GM18498 (cell line): ENCODE measurements around the gene TNFRSF11A.
A peak's percentile ranks its signal among the peaks of the same experiment; 100 is the strongest.

Experiments used
- ATAC-seq: cut with Tn5 transposase; IDR thresholded peaks from one replicate; pipeline ENCODE4 v1.9.1; 2021; ENCODE audit warnings: mild to moderate bottlenecking, moderate library complexity; ENCODE audit not compliant: unreplicated experiment

TNFRSF11A gene

DNA sequence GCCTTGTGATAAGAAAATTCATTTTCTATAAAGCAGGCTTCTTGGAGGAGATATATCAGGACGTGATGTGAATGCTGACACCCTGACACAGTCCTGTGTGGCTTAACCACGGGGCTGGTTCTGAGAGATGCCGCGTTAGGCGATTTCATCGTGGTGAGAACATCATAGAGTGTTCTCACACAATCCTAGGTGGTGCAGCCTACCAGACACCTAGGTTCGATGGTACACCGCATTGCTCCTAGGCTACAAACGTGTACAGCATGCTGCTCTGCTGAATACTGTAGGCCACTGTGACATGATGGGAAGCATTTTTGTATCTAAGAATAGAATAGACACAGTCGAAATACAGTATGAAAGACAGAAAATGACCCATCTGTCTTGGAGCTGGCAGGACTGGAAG lies 82.5 kb downstream of the TNFRSF11A start:
- ATAC-seq, result no peak

GRCh38 chr18:62409821-62410220 lies 84.7 kb downstream of the TNFRSF11A start:
- ATAC-seq, result no peak

- ATAC-seq, result no peak
Measured at GRCh38 chr18:62412231-62412979, 87.3 kb downstream of the TNFRSF11A start.

- no peak for ATAC-seq
Measured at GRCh38 chr18:62413206-62413605, 88.1 kb downstream of the TNFRSF11A start.

- no peak for ATAC-seq
Measured at GRCh38 chr18:62418258-62418657, 93.1 kb downstream of the TNFRSF11A start.

- ATAC-seq, result no peak
Measured at GRCh38 chr18:62420151-62420512, 95.0 kb downstream of the TNFRSF11A start.

- ATAC-seq, result peak; percentile 97
Measured at GRCh38 chr18:62420513-62421209, 95.6 kb downstream of the TNFRSF11A start.

GRCh38 chr18:62425465-62426190 lies 100.5 kb downstream of the TNFRSF11A start:
- peak; percentile 46 for ATAC-seq

DNA sequence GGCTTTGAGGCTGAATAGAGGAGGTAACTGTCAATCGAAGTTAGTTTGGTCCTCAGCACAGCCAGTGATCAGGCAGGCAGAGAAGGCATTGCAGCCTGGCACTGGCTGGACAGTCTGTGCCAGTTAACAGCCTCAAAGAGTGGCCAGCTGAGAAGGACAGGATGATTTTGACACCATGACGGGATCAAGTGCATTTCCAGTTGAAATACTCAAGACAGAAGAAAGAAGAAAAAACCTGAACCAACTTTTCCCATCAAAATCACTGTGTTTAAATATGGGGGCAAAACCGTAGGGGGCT lies 101.0 kb downstream of the TNFRSF11A start:
- ATAC-seq, result no peak

GRCh38 chr18:62432176-62432575 lies 107.1 kb downstream of the TNFRSF11A start:
- ATAC-seq, result no peak

DNA sequence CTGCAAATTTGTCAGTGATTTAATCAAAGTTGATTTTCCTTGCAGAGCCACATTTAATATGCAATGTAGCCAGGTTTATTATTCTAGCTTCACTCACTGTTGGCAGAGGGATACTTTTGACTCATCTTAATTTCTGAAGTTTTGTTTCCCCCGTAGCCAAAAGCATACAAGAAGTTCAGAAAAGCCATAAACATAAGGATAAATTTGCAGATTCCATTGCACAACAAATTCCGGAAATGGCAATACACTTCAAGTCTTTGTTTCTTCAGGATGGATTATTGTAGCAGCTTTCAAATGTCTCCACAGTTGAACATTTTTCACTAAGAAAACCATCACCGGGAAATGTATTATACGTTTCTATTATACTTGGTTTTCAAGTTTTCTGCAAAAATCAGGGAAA lies 109.7 kb downstream of the TNFRSF11A start:
- no peak for ATAC-seq

DNA sequence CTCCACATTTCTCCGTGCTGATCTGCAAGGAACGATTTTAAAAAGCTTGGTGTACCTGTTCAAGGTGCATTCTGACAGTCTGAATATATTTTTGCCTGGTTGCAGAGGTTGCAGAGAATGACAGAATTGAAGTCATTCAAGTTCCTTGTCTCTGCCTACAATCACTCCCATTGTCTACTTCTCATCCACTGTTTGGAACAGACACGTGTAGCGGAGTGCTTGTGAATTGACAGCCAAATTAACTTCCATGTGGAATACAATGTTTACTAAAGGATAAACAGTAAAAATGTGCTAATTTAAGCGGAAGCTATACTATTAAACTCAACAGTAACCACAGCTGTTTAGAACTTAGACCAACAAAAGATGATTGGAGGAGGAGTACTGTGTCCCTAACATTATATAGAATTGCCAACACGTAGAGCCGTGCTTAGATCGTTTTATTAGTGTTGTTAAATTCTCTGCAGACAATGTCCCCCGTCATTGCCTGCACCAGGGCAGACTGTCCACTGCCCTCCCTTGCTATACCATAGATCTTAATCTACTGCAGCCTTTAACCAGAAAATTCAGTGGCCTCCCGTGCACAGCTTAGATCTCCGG lies 110.4 kb downstream of the TNFRSF11A start:
- no peak for ATAC-seq

DNA sequence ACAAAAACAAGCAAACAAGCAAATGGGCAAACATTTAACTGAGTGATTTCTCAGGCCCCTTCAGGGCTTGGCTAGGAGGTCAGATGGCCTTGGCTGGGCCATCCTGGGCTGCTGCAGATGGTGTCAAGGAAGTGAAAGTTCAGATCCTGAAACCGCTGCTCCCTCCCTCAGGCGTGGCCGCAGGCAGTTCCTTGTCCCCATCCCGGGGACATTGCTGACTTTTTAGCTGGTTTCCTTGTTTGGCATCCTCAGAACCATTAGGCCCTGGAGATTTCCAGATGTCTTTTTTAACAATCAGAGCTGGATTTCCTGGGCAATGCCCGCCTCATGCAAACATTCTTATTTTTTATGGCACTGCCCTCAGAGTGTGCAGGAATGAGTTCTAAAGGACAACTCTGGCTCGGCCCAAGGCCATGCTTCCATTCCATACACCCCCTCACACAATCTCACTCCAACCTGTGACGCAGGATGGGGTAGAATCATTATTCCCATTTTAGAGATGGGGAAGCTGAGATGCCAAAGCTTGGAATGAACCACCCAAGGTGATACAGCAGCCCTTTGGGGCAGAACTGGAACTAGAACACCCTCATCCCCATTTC lies 111.6 kb downstream of the TNFRSF11A start:
- no peak for ATAC-seq

DNA sequence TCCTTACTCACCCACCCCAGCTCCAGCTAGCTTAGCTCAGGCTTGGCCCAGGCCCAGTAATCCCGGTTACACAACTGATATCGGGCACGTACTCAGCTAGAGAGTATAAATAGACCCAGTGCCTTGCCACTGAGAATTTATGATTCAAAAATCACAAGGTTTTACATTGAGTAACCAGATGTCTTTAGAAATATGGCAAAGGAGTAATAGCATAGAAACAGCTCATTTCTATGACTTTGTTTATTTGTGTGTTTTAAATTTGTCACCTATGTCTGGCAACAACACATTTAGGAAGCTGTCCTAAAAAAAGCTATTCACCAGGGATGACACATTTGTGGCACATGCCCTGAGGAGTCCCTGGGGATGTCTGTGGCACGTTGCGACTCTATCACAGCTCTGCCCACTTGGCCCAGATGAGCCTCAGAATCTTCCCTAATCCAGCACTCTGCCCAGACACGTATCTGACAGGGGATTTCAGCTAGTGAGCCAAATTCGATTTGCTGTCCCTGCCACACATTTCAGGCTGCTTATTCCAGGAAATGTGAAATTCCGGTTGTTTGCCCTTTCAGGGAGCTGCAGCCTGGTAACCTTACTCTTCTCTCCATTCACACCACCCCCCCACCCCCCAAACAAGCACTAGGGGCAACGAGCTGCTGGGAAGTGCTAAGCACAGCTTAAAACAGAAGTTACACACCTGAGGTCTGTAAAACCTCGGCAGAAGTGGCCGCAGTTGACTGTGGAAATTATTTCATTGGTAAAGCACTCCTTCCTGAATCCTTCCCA lies 112.3 kb downstream of the TNFRSF11A start:
- no peak for ATAC-seq

DNA sequence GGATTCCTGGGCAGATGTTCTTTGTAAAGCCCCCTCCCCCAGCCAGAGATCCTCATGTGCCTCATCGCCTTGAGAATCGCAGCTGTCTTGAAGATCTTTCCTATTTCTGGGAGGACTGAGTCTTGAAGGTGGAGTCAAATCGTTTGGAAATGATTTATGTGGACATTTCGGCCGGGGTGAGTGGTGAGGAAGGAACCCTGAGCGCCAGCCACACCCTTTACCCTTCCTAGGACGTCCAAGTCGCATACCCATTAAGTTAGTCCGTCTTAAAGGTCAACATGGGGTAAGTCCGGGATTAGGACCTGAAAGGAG lies 112.9 kb downstream of the TNFRSF11A start:
- ATAC-seq, result no peak

DNA sequence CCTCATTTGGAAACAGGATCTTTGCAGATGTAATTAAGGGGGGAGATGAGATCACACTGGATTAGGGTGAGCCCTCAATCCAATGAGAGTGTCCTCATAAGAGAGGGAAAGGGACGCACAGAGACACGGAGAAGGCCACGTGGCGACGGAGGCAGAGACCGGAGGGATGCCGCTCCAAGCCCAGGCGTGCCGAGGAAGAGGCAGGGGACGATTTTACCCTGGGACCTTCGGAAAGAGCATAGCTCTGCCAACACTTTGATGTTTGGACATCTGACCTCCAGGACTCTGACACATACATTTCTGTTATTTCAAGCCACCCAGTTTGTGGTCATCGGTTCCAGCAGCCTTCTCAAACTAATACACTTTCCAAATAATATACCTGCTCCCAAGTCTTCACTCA lies 113.3 kb downstream of the TNFRSF11A start:
- no peak for ATAC-seq

DNA sequence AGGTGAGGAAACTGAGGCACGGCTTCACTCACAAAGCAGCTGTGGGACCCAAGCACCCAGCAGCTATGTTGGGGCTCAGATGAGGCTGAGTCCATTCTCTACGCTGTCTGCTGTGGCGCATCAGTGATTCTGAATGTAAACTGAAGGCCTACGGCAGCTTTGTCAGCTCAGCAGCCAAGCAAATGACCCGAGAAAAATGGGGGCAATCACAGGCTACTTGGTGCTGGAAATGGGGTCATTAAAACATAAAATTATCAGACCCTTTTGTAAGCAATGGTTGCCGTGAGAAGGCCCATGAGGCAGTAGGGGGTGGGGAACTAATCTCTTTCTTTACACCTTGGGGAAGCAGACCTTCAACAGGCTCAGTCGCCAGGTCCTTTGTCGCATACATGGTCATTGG lies 113.8 kb downstream of the TNFRSF11A start:
- no peak for ATAC-seq
